Pons (tissue), 1 donor: ENCODE measurements around the gene HELZ.
A peak's percentile ranks its signal among the peaks of the same experiment; 100 is the strongest.
"Not testable (repeated sequence)": the region's sequence is repeated elsewhere in the genome, so short reads cannot be mapped to it uniquely, and the experiment has no call there.

Source experiments
- DNase-seq: peaks from one replicate; pipeline ENCODE4 v3.0.0-alpha.2; 2016; ENCODE audit warnings: low spot score

Gene HELZ

GRCh38 chr17:67227488-67227887, 17.5 kb downstream of the HELZ start:
- DNase-seq = no peak

- DNase-seq = no peak
Measured at GRCh38 chr17:67225316-67225715, 19.7 kb downstream of the HELZ start.

- no peak for DNase-seq
Measured at GRCh38 chr17:67224736-67225135, 20.3 kb downstream of the HELZ start.

GRCh38 chr17:67223924-67224323, 21.1 kb downstream of the HELZ start:
- no peak for DNase-seq

GRCh38 chr17:67221062-67221998, 23.7 kb downstream of the HELZ start:
- peak; percentile 35 for DNase-seq

GRCh38 chr17:67218385-67218950, 26.5 kb downstream of the HELZ start:
- DNase-seq = peak; percentile 74

- DNase-seq = no peak
Measured at GRCh38 chr17:67217446-67217845, 27.6 kb downstream of the HELZ start.

GRCh38 chr17:67216578-67217320, 28.2 kb downstream of the HELZ start:
- DNase-seq = no peak

GRCh38 chr17:67215991-67216421, 29.0 kb downstream of the HELZ start:
- no peak for DNase-seq

GRCh38 chr17:67212714-67213417, 32.1 kb downstream of the HELZ start:
- DNase-seq = no peak

GRCh38 chr17:67212231-67212630, 32.8 kb downstream of the HELZ start:
- DNase-seq = no peak

GRCh38 chr17:67211742-67212141, 33.3 kb downstream of the HELZ start:
- peak; percentile 15 for DNase-seq

GRCh38 chr17:67210915-67211314, 34.1 kb downstream of the HELZ start:
- no peak for DNase-seq

- no peak for DNase-seq
Measured at GRCh38 chr17:67208232-67208631, 36.8 kb downstream of the HELZ start.

- DNase-seq = no peak
Measured at GRCh38 chr17:67203818-67204217, 41.2 kb downstream of the HELZ start.

- no peak for DNase-seq
Measured at GRCh38 chr17:67202503-67202902, 42.5 kb downstream of the HELZ start.

- DNase-seq = no peak
Measured at GRCh38 chr17:67200727-67201301, 44.2 kb downstream of the HELZ start.

GRCh38 chr17:67198131-67198530, 46.9 kb downstream of the HELZ start:
- no peak for DNase-seq

GRCh38 chr17:67197023-67197422, 48.0 kb downstream of the HELZ start:
- not testable (repeated sequence) for DNase-seq

- DNase-seq = no peak
Measured at GRCh38 chr17:67196422-67196821, 48.6 kb downstream of the HELZ start.

- DNase-seq = no peak
Measured at GRCh38 chr17:67194134-67194533, 50.9 kb downstream of the HELZ start.

- no peak for DNase-seq
Measured at GRCh38 chr17:67187927-67188326, 57.1 kb downstream of the HELZ start.
